Measurements from ENCODE around the gene PLA2G4D.

Gene PLA2G4D

GRCh38 chr15:42136513-42136912 is 42.2 kb upstream of the PLA2G4D start:
- Histone ChIP-seq H3K4me1 (ENCODE audit: insufficient read depth, low read length) (no peaks in the 10 kb centered on the region), H3K79me2 (ENCODE audit: insufficient read depth, low read length) (no peaks in the 10 kb centered on the region), H3K27ac (ENCODE audit: low read length) (no peak overlapping the region), H2AFZ (ENCODE audit: low read depth, low read length) (no peak overlapping the region), H3K36me3 (ENCODE audit: insufficient read depth, low read length) (no peaks in the 10 kb centered on the region), H3K9ac (ENCODE audit: low read depth, low read length) (no peak overlapping the region), H3K27me3 (ENCODE audit: insufficient read depth, low read length, poor library complexity) (peaks cover 2% of the 10 kb centered on the region), H3K4me3 (ENCODE audit: low read depth in 1 of 2, low read length in 2 of 2) (no peak overlapping the region), H3K9me3 (ENCODE audit: insufficient read depth, low read length, severe bottlenecking) (no peaks in the 10 kb centered on the region), H4K20me1 (ENCODE audit: insufficient read depth, low read length) (no peaks in the 10 kb centered on the region), H3K4me2 (ENCODE audit: insufficient read depth, low read length) (no peak overlapping the region)
- ATAC-seq (ENCODE audit: insufficient read depth, low read depth) (no peak), DNase-seq (no peak)
- TF ChIP-seq CTCF (IDR thresholded peaks at IDR 0.05; ENCODE audit: borderline replicate concordance, extremely low read depth, low read length, poor library complexity, severe bottlenecking) (no peak), EZH2 (IDR thresholded peaks at IDR 0.05; ENCODE audit: borderline replicate concordance, low read depth, low read length, severe bottlenecking) (no peak)

- TF ChIP-seq EZH2 (IDR thresholded peaks at IDR 0.05; ENCODE audit: borderline replicate concordance, low read depth, low read length, severe bottlenecking) (no peak), CTCF (IDR thresholded peaks at IDR 0.05; ENCODE audit: borderline replicate concordance, extremely low read depth, low read length, poor library complexity, severe bottlenecking) (no peak)
- H3K9me3 ChIP-seq (ENCODE audit: insufficient read depth, low read length, severe bottlenecking), result no peaks in the 10 kb centered on the region
- no peak for ATAC-seq (ENCODE audit: insufficient read depth, low read depth)
- H3K4me2 ChIP-seq (ENCODE audit: insufficient read depth, low read length), result no peak overlapping the region
- no peak overlapping the region for H2AFZ ChIP-seq (ENCODE audit: low read depth, low read length)
- H3K27ac ChIP-seq (ENCODE audit: low read length), result no peak overlapping the region
- H3K27me3 ChIP-seq (ENCODE audit: insufficient read depth, low read length, poor library complexity), result peaks cover 2% of the 10 kb centered on the region
- H3K4me1 ChIP-seq (ENCODE audit: insufficient read depth, low read length), result no peaks in the 10 kb centered on the region
- H3K79me2 ChIP-seq (ENCODE audit: insufficient read depth, low read length), result no peaks in the 10 kb centered on the region
- H3K4me3 ChIP-seq (ENCODE audit: low read depth in 1 of 2, low read length in 2 of 2), result no peak overlapping the region
- no peaks in the 10 kb centered on the region for H3K36me3 ChIP-seq (ENCODE audit: insufficient read depth, low read length)
- no peak overlapping the region for H3K9ac ChIP-seq (ENCODE audit: low read depth, low read length)
- no peaks in the 10 kb centered on the region for H4K20me1 ChIP-seq (ENCODE audit: insufficient read depth, low read length)
- DNase-seq, result no peak
Measured at GRCh38 chr15:42135351-42135750, 41.0 kb upstream of the PLA2G4D start.

- no peak for ATAC-seq (ENCODE audit: insufficient read depth, low read depth)
- no peak overlapping the region for H3K9ac ChIP-seq (ENCODE audit: low read depth, low read length)
- H3K4me1 ChIP-seq (ENCODE audit: insufficient read depth, low read length), result no peaks in the 10 kb centered on the region
- H3K27me3 ChIP-seq (ENCODE audit: insufficient read depth, low read length, poor library complexity), result peaks cover 2% of the 10 kb centered on the region
- H3K79me2 ChIP-seq (ENCODE audit: insufficient read depth, low read length), result no peaks in the 10 kb centered on the region
- no peaks in the 10 kb centered on the region for H3K9me3 ChIP-seq (ENCODE audit: insufficient read depth, low read length, severe bottlenecking)
- H2AFZ ChIP-seq (ENCODE audit: low read depth, low read length), result no peak overlapping the region
- H3K4me2 ChIP-seq (ENCODE audit: insufficient read depth, low read length), result no peak overlapping the region
- TF ChIP-seq EZH2 (IDR thresholded peaks at IDR 0.05; ENCODE audit: borderline replicate concordance, low read depth, low read length, severe bottlenecking) (no peak), CTCF (IDR thresholded peaks at IDR 0.05; ENCODE audit: borderline replicate concordance, extremely low read depth, low read length, poor library complexity, severe bottlenecking) (no peak)
- H4K20me1 ChIP-seq (ENCODE audit: insufficient read depth, low read length), result no peaks in the 10 kb centered on the region
- no peak overlapping the region for H3K4me3 ChIP-seq (ENCODE audit: low read depth in 1 of 2, low read length in 2 of 2)
- no peak for DNase-seq
- no peak overlapping the region for H3K27ac ChIP-seq (ENCODE audit: low read length)
- H3K36me3 ChIP-seq (ENCODE audit: insufficient read depth, low read length), result no peaks in the 10 kb centered on the region
Measured at GRCh38 chr15:42134617-42135245, 40.4 kb upstream of the PLA2G4D start.

All from DND-41 (cell line).